ENCODE results near the gene KRTAP10-1.
A peak's percentile ranks its signal among the peaks of the same experiment; 100 is the strongest.
"Not testable (repeated sequence)": the region's sequence is repeated elsewhere in the genome, so short reads cannot be mapped to it uniquely, and the experiment has no call there.

KRTAP10-1 gene

GRCh38 chr21:44564886-44565598 lies 25.0 kb upstream of the KRTAP10-1 start:
- no peaks in the 10 kb centered on the region for H3K27me3 ChIP-seq (ENCODE audit: low read depth, low read length)
- H3K36me3 ChIP-seq (replicated peaks; ENCODE audit: low read depth, low read length): no peaks in the 10 kb centered on the region
- peaks cover 34% of the 10 kb centered on the region for H3K4me1 ChIP-seq (ENCODE audit: low read length)
- peak overlapping the region; percentile 70 for H3K4me2 ChIP-seq (ENCODE audit: low read length)
- H3K9ac ChIP-seq (ENCODE audit: low read length): peak overlapping the region; percentile 37
- peak overlapping the region; percentile 78 for H3K27ac ChIP-seq (ENCODE audit: low read length)
- no peaks in the 10 kb centered on the region for H3K9me3 ChIP-seq (ENCODE audit: insufficient read depth, low read length)
- no peaks in the 10 kb centered on the region for H3K79me2 ChIP-seq (ENCODE audit: low read length)
- no peaks in the 10 kb centered on the region for H4K20me1 ChIP-seq (ENCODE audit: insufficient read depth, low read length)
- no peak for TF ChIP-seq CTCF (IDR thresholded peaks at IDR 0.05; ENCODE audit: low read depth, low read length)
- no peak for TF ChIP-seq EZH2phosphoT487 (IDR thresholded peaks at IDR 0.05; ENCODE audit: low read depth)
- peak overlapping the region; percentile 12; the same call in 1 of the 2 replicates for H2AFZ ChIP-seq (ENCODE audit: low read depth, low read length)
- H3K4me3 ChIP-seq (ENCODE audit: low read length): peak overlapping the region; percentile 39

DNA sequence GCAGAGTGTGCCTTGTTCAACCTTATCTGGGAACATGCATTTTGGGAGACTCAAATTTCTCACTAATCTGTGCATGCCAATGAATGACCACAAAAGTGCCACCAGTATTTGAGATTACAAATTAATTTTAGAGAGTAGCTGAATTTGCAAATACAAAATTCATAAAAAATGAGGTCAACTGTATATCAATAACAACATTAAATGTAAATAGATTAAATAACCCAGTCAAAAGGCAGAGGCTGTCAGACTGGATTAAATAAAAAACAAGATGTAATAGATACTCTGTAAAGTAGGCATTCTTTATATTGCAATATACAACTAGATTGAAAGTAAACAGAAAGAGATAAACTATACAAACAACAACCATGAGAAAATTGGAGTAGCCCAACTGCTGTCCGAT lies 24.1 kb upstream of the KRTAP10-1 start:
- Histone ChIP-seq H3K4me2 (ENCODE audit: low read length) (no peak overlapping the region), H3K9ac (ENCODE audit: low read length) (no peak overlapping the region), H3K27me3 (ENCODE audit: low read depth, low read length) (no peaks in the 10 kb centered on the region), H3K27ac (ENCODE audit: low read length) (peak overlapping the region; percentile 78; the same call in 1 of the 2 replicates), H3K4me1 (ENCODE audit: low read length) (peaks cover 37% of the 10 kb centered on the region), H2AFZ (ENCODE audit: low read depth, low read length) (no peak overlapping the region), H3K36me3 (replicated peaks; ENCODE audit: low read depth, low read length) (no peaks in the 10 kb centered on the region), H3K4me3 (ENCODE audit: low read length) (no peak overlapping the region), H3K9me3 (ENCODE audit: insufficient read depth, low read length) (no peaks in the 10 kb centered on the region), H4K20me1 (ENCODE audit: insufficient read depth, low read length) (no peaks in the 10 kb centered on the region), H3K79me2 (ENCODE audit: low read length) (no peaks in the 10 kb centered on the region)
- TF ChIP-seq CTCF (IDR thresholded peaks at IDR 0.05; ENCODE audit: low read depth, low read length) (no peak), EZH2phosphoT487 (IDR thresholded peaks at IDR 0.05; ENCODE audit: low read depth) (no peak)

DNA sequence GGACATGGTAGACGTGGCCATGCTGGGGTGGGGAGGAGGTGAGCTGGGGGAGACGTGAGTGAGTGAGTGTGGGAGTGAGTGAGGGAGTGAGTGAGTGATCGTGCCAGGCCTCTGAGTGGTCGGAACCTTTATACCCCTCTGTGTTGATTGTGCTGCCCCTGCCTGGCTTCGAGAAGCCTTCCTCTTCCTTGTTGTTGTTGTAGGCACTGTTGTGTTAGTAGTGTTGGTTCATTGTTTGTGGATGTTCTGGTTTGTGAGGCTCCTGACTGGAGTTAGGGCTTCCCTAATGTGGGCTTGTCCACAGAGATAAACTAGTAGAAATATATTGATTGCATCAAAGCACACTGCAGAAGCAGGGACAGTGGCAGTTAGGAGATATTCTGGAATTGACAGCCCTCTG lies 18.7 kb upstream of the KRTAP10-1 start, which contains the start of gene KRTAP10-3:
KRTAP10-3 (minus strand) TSS at position 101 of the 400 bp plus-strand sequence; CDS start at position 21, 80 bp downstream.
- Histone ChIP-seq H3K27ac (ENCODE audit: low read length) (peak within 1 kb of the TSS; percentile 43; the same call in 1 of the 2 replicates), H3K4me3 (ENCODE audit: low read length) (no peak within 1 kb of the TSS), H3K9ac (ENCODE audit: low read length) (no peak within 1 kb of the TSS), H3K36me3 (replicated peaks; ENCODE audit: low read depth, low read length) (no peaks in the 10 kb centered on the region), H2AFZ (ENCODE audit: low read depth, low read length) (no peak within 1 kb of the TSS), H3K4me1 (ENCODE audit: low read length) (peaks cover 24% of the 10 kb centered on the region), H3K4me2 (ENCODE audit: low read length) (peak within 1 kb of the TSS; percentile 51; the same call in 1 of the 2 replicates), H3K9me3 (ENCODE audit: insufficient read depth, low read length) (no peaks in the 10 kb centered on the region), H3K79me2 (ENCODE audit: low read length) (no peaks in the 10 kb centered on the region), H4K20me1 (ENCODE audit: insufficient read depth, low read length) (no peaks in the 10 kb centered on the region), H3K27me3 (ENCODE audit: low read depth, low read length) (no peaks in the 10 kb centered on the region)
- TF ChIP-seq CTCF (IDR thresholded peaks at IDR 0.05; ENCODE audit: low read depth, low read length): no peak
- no peak for TF ChIP-seq EZH2phosphoT487 (IDR thresholded peaks at IDR 0.05; ENCODE audit: low read depth)

DNA sequence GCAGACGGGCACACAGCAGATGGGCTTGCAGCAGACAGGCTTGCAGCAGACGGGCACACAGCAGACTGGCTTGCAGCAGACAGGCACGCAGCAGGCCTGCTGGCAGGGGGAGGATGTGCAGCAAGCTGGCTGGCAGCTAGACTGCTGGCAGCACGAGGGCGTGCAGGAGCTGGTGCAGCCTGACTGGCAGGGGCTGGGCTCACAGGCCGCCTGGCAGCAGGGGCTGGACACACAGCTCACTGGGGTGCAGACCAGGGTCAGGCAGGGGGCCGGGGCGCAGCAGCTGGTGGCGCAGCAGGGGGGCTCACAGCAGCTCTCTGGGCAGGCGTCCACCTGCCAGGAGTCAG lies 18.3 kb upstream of the KRTAP10-1 start:
- peaks cover 24% of the 10 kb centered on the region for H3K4me1 ChIP-seq (ENCODE audit: low read length)
- H3K4me3 ChIP-seq (ENCODE audit: low read length); H2AFZ ChIP-seq (ENCODE audit: low read depth, low read length); H3K36me3 ChIP-seq (replicated peaks; ENCODE audit: low read depth, low read length); H3K9ac ChIP-seq (ENCODE audit: low read length); H3K27ac ChIP-seq (ENCODE audit: low read length); H3K4me2 ChIP-seq (ENCODE audit: low read length); H4K20me1 ChIP-seq (ENCODE audit: insufficient read depth, low read length); H3K79me2 ChIP-seq (ENCODE audit: low read length); H3K27me3 ChIP-seq (ENCODE audit: low read depth, low read length); H3K9me3 ChIP-seq (ENCODE audit: insufficient read depth, low read length): not testable (repeated sequence)
